Measurements from ENCODE around the gene COTL1. TPM values are rescaled to one million over a fixed set of nuclear protein-coding genes. Genes with fewer than 3 reads are reported as not detected.

Gene COTL1
- total and polyA plus RNA-seq, 9 of the 15 experiments (the other 6 are each of a cell fraction or from before 2014, with no cell fraction given), result 27.7 to 185 (median 72.5) TPM

DNA sequence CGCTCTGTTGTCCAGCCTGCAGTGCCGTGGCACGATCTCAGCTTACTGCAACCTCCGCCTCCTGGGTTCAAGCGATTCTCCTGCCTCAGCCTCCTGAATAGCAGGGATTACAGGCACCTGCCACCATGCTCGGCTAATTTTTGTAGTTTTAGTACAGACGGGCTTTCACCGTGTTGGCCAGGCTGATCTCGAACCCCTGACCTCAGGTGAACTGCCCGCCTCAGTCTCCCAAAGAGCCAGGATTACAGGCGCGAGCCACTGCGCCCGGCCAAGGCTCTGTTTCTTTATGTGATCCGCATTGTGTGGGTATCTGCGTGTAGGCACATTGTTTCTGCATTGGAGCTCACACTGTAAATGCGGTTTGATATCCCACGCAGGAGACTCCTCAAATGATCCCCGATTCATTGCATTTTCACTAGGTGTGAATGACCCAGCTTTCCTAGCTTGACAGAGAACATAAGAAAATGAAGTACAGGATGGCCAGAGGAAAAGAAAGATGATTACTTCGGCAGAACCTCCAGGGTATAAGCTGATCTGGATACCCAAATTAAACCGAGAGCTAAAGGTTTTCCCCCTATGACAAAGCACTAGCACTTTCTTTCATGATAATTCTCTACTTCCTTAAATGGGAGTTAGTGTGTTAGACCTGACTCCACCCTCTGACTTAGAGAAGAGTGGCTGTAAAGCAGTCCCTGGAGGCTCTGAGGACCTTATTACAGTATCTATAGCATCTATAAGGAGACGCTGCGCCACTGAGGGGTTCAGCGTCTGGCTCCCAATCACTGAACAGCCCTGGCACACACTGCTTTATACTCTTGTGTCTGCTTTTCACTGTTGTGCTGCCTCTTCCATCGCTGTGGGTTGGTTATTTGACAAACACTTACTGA, 17.3 kb downstream of the COTL1 start (continued):
- TF ChIP-seq, protein P1, sequence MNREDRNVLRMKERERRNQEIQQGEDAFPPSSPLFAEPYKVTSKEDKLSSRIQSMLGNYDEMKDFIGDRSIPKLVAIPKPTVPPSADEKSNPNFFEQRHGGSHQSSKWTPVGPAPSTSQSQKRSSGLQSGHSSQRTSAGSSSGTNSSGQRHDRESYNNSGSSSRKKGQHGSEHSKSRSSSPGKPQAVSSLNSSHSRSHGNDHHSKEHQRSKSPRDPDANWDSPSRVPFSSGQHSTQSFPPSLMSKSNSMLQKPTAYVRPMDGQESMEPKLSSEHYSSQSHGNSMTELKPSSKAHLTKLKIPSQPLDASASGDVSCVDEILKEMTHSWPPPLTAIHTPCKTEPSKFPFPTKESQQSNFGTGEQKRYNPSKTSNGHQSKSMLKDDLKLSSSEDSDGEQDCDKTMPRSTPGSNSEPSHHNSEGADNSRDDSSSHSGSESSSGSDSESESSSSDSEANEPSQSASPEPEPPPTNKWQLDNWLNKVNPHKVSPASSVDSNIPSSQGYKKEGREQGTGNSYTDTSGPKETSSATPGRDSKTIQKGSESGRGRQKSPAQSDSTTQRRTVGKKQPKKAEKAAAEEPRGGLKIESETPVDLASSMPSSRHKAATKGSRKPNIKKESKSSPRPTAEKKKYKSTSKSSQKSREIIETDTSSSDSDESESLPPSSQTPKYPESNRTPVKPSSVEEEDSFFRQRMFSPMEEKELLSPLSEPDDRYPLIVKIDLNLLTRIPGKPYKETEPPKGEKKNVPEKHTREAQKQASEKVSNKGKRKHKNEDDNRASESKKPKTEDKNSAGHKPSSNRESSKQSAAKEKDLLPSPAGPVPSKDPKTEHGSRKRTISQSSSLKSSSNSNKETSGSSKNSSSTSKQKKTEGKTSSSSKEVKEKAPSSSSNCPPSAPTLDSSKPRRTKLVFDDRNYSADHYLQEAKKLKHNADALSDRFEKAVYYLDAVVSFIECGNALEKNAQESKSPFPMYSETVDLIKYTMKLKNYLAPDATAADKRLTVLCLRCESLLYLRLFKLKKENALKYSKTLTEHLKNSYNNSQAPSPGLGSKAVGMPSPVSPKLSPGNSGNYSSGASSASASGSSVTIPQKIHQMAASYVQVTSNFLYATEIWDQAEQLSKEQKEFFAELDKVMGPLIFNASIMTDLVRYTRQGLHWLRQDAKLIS (CRISPR knock-in tag; IDR thresholded peaks at IDR 0.05), result 0 out of 2 replicates have a peak, but pooled peaks have one; percentile 66
- TF ChIP-seq ZNF263 (CRISPR knock-in tag; IDR thresholded peaks at IDR 0.05; ENCODE audit: borderline replicate concordance) (no peak), EP400 (IDR thresholded peaks at IDR 0.05) (0 out of 2 replicates have a peak, but pooled peaks have one; percentile 10), FUS (optimal IDR thresholded peaks at IDR 0.05; ENCODE audit: low read depth, low read length) (no peak), CREBBP (IDR thresholded peaks at IDR 0.05; ENCODE audit: low read depth, low read length) (no peak), MAFF (IDR thresholded peaks at IDR 0.05; ENCODE audit: low read length) (0 out of 2 replicates have a peak, but pooled peaks have one; percentile 21), IFI16 (CRISPR knock-in tag; IDR thresholded peaks at IDR 0.05) (no peak), SMARCE1 (IDR thresholded peaks at IDR 0.05) (peak; percentile 31), FOXJ2 (tag; IDR thresholded peaks at IDR 0.05) (peak; percentile 78), RCOR1 (IDR thresholded peaks at IDR 0.05; ENCODE audit: borderline replicate concordance in 1 of 2, low read depth in 2 of 2, low read length in 2 of 2) (peak in 1 of 2 experiments; percentile 15; a peak in 1 of 4 replicates), ZNF707 (CRISPR knock-in tag; conservative IDR thresholded peaks at IDR 0.05) (no peak), ZNF444 (CRISPR knock-in tag; IDR thresholded peaks at IDR 0.05) (no peak), BACH1 (tag; IDR thresholded peaks at IDR 0.05) (peak; percentile 26; the same call in 1 of the 2 replicates), NR2C2 (CRISPR knock-in tag; IDR thresholded peaks at IDR 0.05) (no peak), NR2C2 (tag; IDR thresholded peaks at IDR 0.05) (peak; percentile 43; the same call in 1 of the 2 replicates), ZNF232 (CRISPR knock-in tag; IDR thresholded peaks at IDR 0.05) (no peak), BRD4 (IDR thresholded peaks at IDR 0.05) (no peak)
- TF ChIP-seq, protein P2, sequence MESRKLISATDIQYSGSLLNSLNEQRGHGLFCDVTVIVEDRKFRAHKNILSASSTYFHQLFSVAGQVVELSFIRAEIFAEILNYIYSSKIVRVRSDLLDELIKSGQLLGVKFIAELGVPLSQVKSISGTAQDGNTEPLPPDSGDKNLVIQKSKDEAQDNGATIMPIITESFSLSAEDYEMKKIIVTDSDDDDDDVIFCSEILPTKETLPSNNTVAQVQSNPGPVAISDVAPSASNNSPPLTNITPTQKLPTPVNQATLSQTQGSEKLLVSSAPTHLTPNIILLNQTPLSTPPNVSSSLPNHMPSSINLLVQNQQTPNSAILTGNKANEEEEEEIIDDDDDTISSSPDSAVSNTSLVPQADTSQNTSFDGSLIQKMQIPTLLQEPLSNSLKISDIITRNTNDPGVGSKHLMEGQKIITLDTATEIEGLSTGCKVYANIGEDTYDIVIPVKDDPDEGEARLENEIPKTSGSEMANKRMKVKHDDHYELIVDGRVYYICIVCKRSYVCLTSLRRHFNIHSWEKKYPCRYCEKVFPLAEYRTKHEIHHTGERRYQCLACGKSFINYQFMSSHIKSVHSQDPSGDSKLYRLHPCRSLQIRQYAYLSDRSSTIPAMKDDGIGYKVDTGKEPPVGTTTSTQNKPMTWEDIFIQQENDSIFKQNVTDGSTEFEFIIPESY (CRISPR knock-in tag; IDR thresholded peaks at IDR 0.05), result no peak; the same call in 1 of the 2 replicates
- TF ChIP-seq, protein P3, sequence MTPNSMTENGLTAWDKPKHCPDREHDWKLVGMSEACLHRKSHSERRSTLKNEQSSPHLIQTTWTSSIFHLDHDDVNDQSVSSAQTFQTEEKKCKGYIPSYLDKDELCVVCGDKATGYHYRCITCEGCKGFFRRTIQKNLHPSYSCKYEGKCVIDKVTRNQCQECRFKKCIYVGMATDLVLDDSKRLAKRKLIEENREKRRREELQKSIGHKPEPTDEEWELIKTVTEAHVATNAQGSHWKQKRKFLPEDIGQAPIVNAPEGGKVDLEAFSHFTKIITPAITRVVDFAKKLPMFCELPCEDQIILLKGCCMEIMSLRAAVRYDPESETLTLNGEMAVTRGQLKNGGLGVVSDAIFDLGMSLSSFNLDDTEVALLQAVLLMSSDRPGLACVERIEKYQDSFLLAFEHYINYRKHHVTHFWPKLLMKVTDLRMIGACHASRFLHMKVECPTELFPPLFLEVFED (CRISPR knock-in tag; conservative IDR thresholded peaks at IDR 0.05), result no peak

Data from K562 (cell line).